Ammon's horn (tissue), 1 donor: ENCODE data around the gene CD180.
A peak's percentile ranks its signal among the peaks of the same experiment; 100 is the strongest.

Experiments
- DNase-seq: peaks from one replicate; pipeline ENCODE4 v3.0.0-alpha.2; 2016; ENCODE audit warnings: low spot score

The CD180 gene

GRCh38 chr5:67196537-67197059 lies at the start of gene CD180:
TSS of gene CD180 (minus strand) at chr5:67196799. CDS start at chr5:67196641, 158 bp downstream.
- peak; percentile 93 for DNase-seq

- peak; percentile 86 for DNase-seq
Observed at GRCh38 chr5:67246108-67246507, 49.5 kb upstream of the CD180 start.

- DNase-seq: no peak
Observed at GRCh38 chr5:67245259-67245846, 48.8 kb upstream of the CD180 start.

GRCh38 chr5:67244345-67244793 lies 47.8 kb upstream of the CD180 start:
- no peak for DNase-seq

GRCh38 chr5:67243944-67244343 lies 47.3 kb upstream of the CD180 start:
- no peak for DNase-seq

- DNase-seq: no peak
Observed at GRCh38 chr5:67243349-67243748, 46.8 kb upstream of the CD180 start.

- no peak for DNase-seq
Observed at GRCh38 chr5:67241326-67241725, 44.7 kb upstream of the CD180 start.

GRCh38 chr5:67240846-67241245 lies 44.2 kb upstream of the CD180 start:
- DNase-seq: no peak

- no peak for DNase-seq
Observed at GRCh38 chr5:67240065-67240464, 43.5 kb upstream of the CD180 start.

GRCh38 chr5:67238191-67238590 lies 41.6 kb upstream of the CD180 start:
- DNase-seq: no peak

- no peak for DNase-seq
Observed at GRCh38 chr5:67235399-67236110, 39.0 kb upstream of the CD180 start.

GRCh38 chr5:67234671-67235176 lies 38.1 kb upstream of the CD180 start:
- DNase-seq: no peak

GRCh38 chr5:67233075-67233474 lies 36.5 kb upstream of the CD180 start:
- no peak for DNase-seq

- DNase-seq: no peak
Observed at GRCh38 chr5:67223211-67223610, 26.6 kb upstream of the CD180 start.

- no peak for DNase-seq
Observed at GRCh38 chr5:67222243-67223025, 25.8 kb upstream of the CD180 start.

- peak; percentile 31 for DNase-seq
Observed at GRCh38 chr5:67221487-67222242, 25.1 kb upstream of the CD180 start.

- no peak for DNase-seq
Observed at GRCh38 chr5:67216564-67216963, 20.0 kb upstream of the CD180 start.

GRCh38 chr5:67215519-67216471 lies 19.2 kb upstream of the CD180 start:
- DNase-seq: peak; percentile 86

GRCh38 chr5:67214707-67215447 lies 18.3 kb upstream of the CD180 start:
- DNase-seq: no peak

GRCh38 chr5:67214036-67214435 lies 17.4 kb upstream of the CD180 start:
- no peak for DNase-seq
